Spinal cord (tissue), 10 donors: ENCODE measurements around the gene PRCD. TPM values are rescaled to one million over a fixed set of nuclear protein-coding genes. Genes with fewer than 3 reads are reported as not detected.

ENCODE experiments used
- DNase-seq, 6 donors: peaks; one replicate each; pipeline versions ENCODE4 v3.0.0 to v3.0.0-alpha.2; 2013 to 2015; ENCODE audit warnings: low spot score in 6 of 6, low read depth in 4 of 6
- H3K27ac ChIP-seq: one replicate; pipeline ENCODE4 v1.5.1; 2013; ENCODE audit warnings: low read depth, low read length, control low read depth
- H3K27me3 ChIP-seq: one replicate; pipeline ENCODE4 v1.6.1; 2013; ENCODE audit warnings: low read length; ENCODE audit not compliant: control insufficient read depth, insufficient read depth
- H3K36me3 ChIP-seq: one replicate; pipeline ENCODE4 v1.6.1; 2013; ENCODE audit warnings: low read length; ENCODE audit not compliant: control insufficient read depth, insufficient read depth
- H3K4me1 ChIP-seq: one replicate; pipeline ENCODE4 v1.6.1; 2013; ENCODE audit warnings: low read length; ENCODE audit not compliant: control insufficient read depth, insufficient read depth
- H3K4me3 ChIP-seq: one replicate; pipeline ENCODE4 v1.5.1; 2013; ENCODE audit warnings: low read depth, low read length, control low read depth
- H3K9me3 ChIP-seq: one replicate; pipeline ENCODE4 v1.6.1; 2013; ENCODE audit warnings: low read length; ENCODE audit not compliant: control insufficient read depth, insufficient read depth
- WGBS: methylation state at CpG from one replicate; pipeline ENCODE4 v1.1.5; 2013; ENCODE audit warnings: missing lambda C conversion rate; ENCODE audit not compliant: insufficient coverage; 5-methylcytosine and 5-hydroxymethylcytosine counted together
- polyA plus RNA-seq, 2 donors: library from polyadenylated mRNA; unstranded; fragments of 120-200 nt; gene quantifications; one replicate each; pipeline ENCODE4 v1.2.1, GENCODE V29; 2013; ENCODE audit not compliant: insufficient read length in 2 of 2
- total RNA-seq, 2 donors: library from RNA; depleted of rRNA in 1 of 2; stranded (reverse); fragments of 120-200 nt in 1 of 2; fragments of >200 nt in 1 of 2; gene quantifications; one replicate each; pipeline versions ENCODE4 v1.2.3 to v1.2.4, GENCODE V29; 2013 to 2014
- donor health status: healthy.

Gene PRCD
- total and polyA plus RNA-seq, 4 donors, result 4.0 to 11.8 (median 9.4) TPM

GRCh38 chr17:76568811-76569221, 29.0 kb downstream of the PRCD start:
- Histone ChIP-seq H3K27ac (no peak overlapping the region), H3K4me3 (no peak overlapping the region), H3K27me3 (no peaks in the 10 kb centered on the region), H3K36me3 (peaks cover 34% of the 10 kb centered on the region), H3K4me1 (peaks cover 63% of the 10 kb centered on the region), H3K9me3 (no peaks in the 10 kb centered on the region)
- DNase-seq, result no peak
- WGBS, result 26% methylated on average over 13 of the region's 19 CpGs

- peak in 1 of 6 donors; percentile 85 for DNase-seq
- Histone ChIP-seq H3K36me3 (peaks cover 29% of the 10 kb centered on the region), H3K4me3 (no peak overlapping the region), H3K4me1 (peaks cover 64% of the 10 kb centered on the region), H3K27me3 (no peaks in the 10 kb centered on the region), H3K27ac (peak overlapping the region; percentile 80), H3K9me3 (no peaks in the 10 kb centered on the region)
- 36% methylated on average over 13 of the region's 18 CpGs for WGBS
Measured at GRCh38 chr17:76569607-76570279, 29.9 kb downstream of the PRCD start.

- no peaks in the 10 kb centered on the region for H3K9me3 ChIP-seq
- peak overlapping the region; percentile 80 for H3K27ac ChIP-seq
- H3K4me3 ChIP-seq, result no peak overlapping the region
- 85% methylated on average over 7 of the region's 7 CpGs for WGBS
- peaks cover 66% of the 10 kb centered on the region for H3K4me1 ChIP-seq
- H3K27me3 ChIP-seq, result no peaks in the 10 kb centered on the region
- H3K36me3 ChIP-seq, result peaks cover 23% of the 10 kb centered on the region
- no peak for DNase-seq
Measured at GRCh38 chr17:76570457-76570856, 30.6 kb downstream of the PRCD start.

- Histone ChIP-seq H3K36me3 (peaks cover 19% of the 10 kb centered on the region), H3K27ac (peak overlapping the region; percentile 47), H3K9me3 (no peaks in the 10 kb centered on the region), H3K4me1 (peaks cover 66% of the 10 kb centered on the region), H3K27me3 (no peaks in the 10 kb centered on the region), H3K4me3 (no peak overlapping the region)
- DNase-seq, result no peak
- 96% methylated on average over 8 of the region's 13 CpGs for WGBS
Measured at GRCh38 chr17:76570877-76571471, 31.1 kb downstream of the PRCD start.

GRCh38 chr17:76572201-76572910, 32.5 kb downstream of the PRCD start:
- no peaks in the 10 kb centered on the region for H3K9me3 ChIP-seq

GRCh38 chr17:76573096-76573495, 33.3 kb downstream of the PRCD start:
- H3K4me1 ChIP-seq, result peaks cover 55% of the 10 kb centered on the region
- 93% methylated on average over 9 of the region's 10 CpGs for WGBS
- peaks cover 3% of the 10 kb centered on the region for H3K36me3 ChIP-seq
- DNase-seq, result no peak
- no peak overlapping the region for H3K27ac ChIP-seq
- no peaks in the 10 kb centered on the region for H3K9me3 ChIP-seq
- H3K4me3 ChIP-seq, result no peak overlapping the region
- H3K27me3 ChIP-seq, result no peaks in the 10 kb centered on the region

More at GRCh38 chr17:76572201-76572910, 32.5 kb downstream of the PRCD start:
- 91% methylated on average over 17 of the region's 17 CpGs for WGBS
- no peak for DNase-seq
- Histone ChIP-seq H3K27ac (peak overlapping the region; percentile 22), H3K4me3 (no peak overlapping the region), H3K36me3 (peaks cover 8% of the 10 kb centered on the region), H3K4me1 (peaks cover 60% of the 10 kb centered on the region), H3K27me3 (no peaks in the 10 kb centered on the region)

GRCh38 chr17:76574166-76574565, 34.3 kb downstream of the PRCD start:
- Histone ChIP-seq H3K36me3 (no peaks in the 10 kb centered on the region), H3K4me1 (peaks cover 45% of the 10 kb centered on the region), H3K27ac (no peak overlapping the region), H3K27me3 (no peaks in the 10 kb centered on the region), H3K4me3 (no peak overlapping the region), H3K9me3 (no peaks in the 10 kb centered on the region)
- 86% methylated on average over 11 of the region's 11 CpGs for WGBS
- DNase-seq, result no peak

- Histone ChIP-seq H3K36me3 (no peaks in the 10 kb centered on the region), H3K9me3 (no peaks in the 10 kb centered on the region), H3K27ac (peak overlapping the region; percentile 64), H3K27me3 (no peaks in the 10 kb centered on the region), H3K4me3 (no peak overlapping the region), H3K4me1 (peaks cover 32% of the 10 kb centered on the region)
- peak in 1 of 6 donors; percentile 48 for DNase-seq
- WGBS, result 56% methylated on average over 3 of the region's 5 CpGs
Measured at GRCh38 chr17:76575570-76575969, 35.7 kb downstream of the PRCD start.

GRCh38 chr17:76576189-76576588, 36.3 kb downstream of the PRCD start:
- Histone ChIP-seq H3K27ac (peak overlapping the region; percentile 64), H3K9me3 (no peaks in the 10 kb centered on the region), H3K4me3 (no peak overlapping the region), H3K27me3 (no peaks in the 10 kb centered on the region), H3K4me1 (peaks cover 28% of the 10 kb centered on the region), H3K36me3 (no peaks in the 10 kb centered on the region)
- DNase-seq, result no peak
- WGBS, result 92% methylated on average over 7 of the region's 9 CpGs
